CD4-positive, CD25-positive, alpha-beta regulatory T cell (primary cell): Measurements from ENCODE around the gene SH3TC1. TPM values are rescaled to one million over a fixed set of nuclear protein-coding genes. Genes with fewer than 3 reads are reported as not detected.
A peak's percentile ranks its signal among the peaks of the same experiment; 100 is the strongest.

Source experiments
- ATAC-seq, 2 donors: fragments of 150-1000 bp; cut with Tn5 transposase; one replicate each; pipeline ENCODE4 v1.10.0; 2021; ENCODE audit warnings: low read depth in 2 of 2, moderate number of reproducible peaks in 2 of 2, moderate library complexity in 1 of 2
- DNase-seq, 3 donors: peaks; one replicate each; pipeline versions ENCODE4 v3.0.0 to v3.0.0-alpha.2; 2012 to 2022; ENCODE audit warnings: mixed read lengths in 1 of 3
- H3K27ac ChIP-seq: one replicate; pipeline ENCODE4 v1.7.0; 2013; ENCODE audit warnings: mild to moderate bottlenecking, low read length; ENCODE audit not compliant: insufficient read depth, poor library complexity, severe bottlenecking
- H3K27me3 ChIP-seq: one replicate; pipeline ENCODE4 v1.7.0; 2013; ENCODE audit warnings: low read length; ENCODE audit not compliant: control insufficient read depth, insufficient read depth
- H3K36me3 ChIP-seq: one replicate; pipeline ENCODE4 v1.7.0; 2013; ENCODE audit warnings: mild to moderate bottlenecking, low read length, moderate library complexity; ENCODE audit not compliant: control insufficient read depth, insufficient read depth
- H3K4me1 ChIP-seq: 2 replicates; pipeline ENCODE4 v1.7.0; 2013; ENCODE audit warnings: mild to moderate bottlenecking, low read length; ENCODE audit not compliant: insufficient read depth, control insufficient read depth, poor library complexity, severe bottlenecking
- H3K4me3 ChIP-seq: one replicate; pipeline ENCODE4 v1.7.0; 2013; ENCODE audit warnings: low read depth, mild to moderate bottlenecking, low read length, moderate library complexity
- H3K9me3 ChIP-seq, 2 experiments: 1 replicate in 1 of 2; 2 replicates in 1 of 2; pipeline ENCODE4 v1.7.0; 2013; ENCODE audit warnings: low read length in 2 of 2, mild to moderate bottlenecking in 1 of 2, moderate library complexity in 1 of 2; ENCODE audit not compliant: control insufficient read depth in 2 of 2
- H3K27ac Mint-ChIP-seq, 3 donors: one replicate each; pipeline ENCODE4 v1.8.0; 2020 to 2022; ENCODE audit warnings: mild to moderate bottlenecking in 3 of 3, mixed read lengths in 3 of 3, moderate library complexity in 2 of 3
- H3K27me3 Mint-ChIP-seq: one replicate; pipeline ENCODE4 v1.8.0; 2022; ENCODE audit warnings: mild to moderate bottlenecking, mixed read lengths
- H3K36me3 Mint-ChIP-seq: one replicate; pipeline ENCODE4 v1.8.0; 2020; ENCODE audit warnings: mixed read lengths
- H3K4me1 Mint-ChIP-seq, 4 donors: one replicate each; pipeline ENCODE4 v1.8.0; 2020 to 2022; ENCODE audit warnings: mixed read lengths in 4 of 4, mild to moderate bottlenecking in 1 of 4
- H3K4me3 Mint-ChIP-seq, 4 donors: one replicate each; pipeline ENCODE4 v1.8.0; 2020 to 2022; ENCODE audit warnings: mild to moderate bottlenecking in 4 of 4, mixed read lengths in 4 of 4, moderate library complexity in 3 of 4
- H3K9me3 Mint-ChIP-seq, 7 donors: one replicate each; pipeline ENCODE4 v1.8.0; 2020 to 2022; ENCODE audit warnings: mixed read lengths in 7 of 7, mild to moderate bottlenecking in 3 of 7, moderate library complexity in 2 of 7
- polyA plus RNA-seq, 4 donors: library from polyadenylated mRNA; unstranded; fragments of 300-500 nt; fragmentation: Illumina TruSeq; gene quantifications; one replicate each; pipeline ENCODE4 v1.2.3, GENCODE V29; 2021
- total RNA-seq: library from RNA; stranded (reverse); gene quantifications from one replicate; pipeline ENCODE4 v1.2.3, GENCODE V29; 2022

The SH3TC1 gene
- total and polyA plus RNA-seq, 5 donors from 2014 or later = 10.6 to 125 (median 15.4) TPM

DNA sequence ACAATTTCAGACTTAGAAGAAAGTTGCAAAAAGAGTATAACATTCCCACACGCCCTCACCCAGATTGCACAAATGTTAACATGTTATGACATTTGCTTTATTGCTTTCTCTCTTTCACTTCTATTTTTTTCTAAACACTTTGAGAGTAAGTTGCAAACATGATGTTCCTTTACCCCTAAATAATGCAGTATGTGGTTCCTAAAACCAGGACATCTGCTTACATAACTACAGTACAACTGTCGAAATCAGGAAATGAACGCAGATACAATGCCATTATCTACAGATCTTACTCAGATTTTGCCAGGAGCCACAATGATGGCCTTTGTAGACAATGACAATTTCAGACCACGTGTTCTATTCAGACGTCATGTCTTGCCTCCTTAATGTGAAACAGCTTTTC, 22.4 kb downstream of the SH3TC1 start:
- Histone ChIP-seq H3K9me3 (no peaks in the 10 kb centered on the region), H3K4me3 (no peak overlapping the region), H3K4me1 (peaks cover 14% of the 10 kb centered on the region), H3K36me3 (peaks cover 47% of the 10 kb centered on the region), H3K27me3 (no peaks in the 10 kb centered on the region), H3K27ac (peak overlapping the region; percentile 66)
- peak overlapping the region; percentile 37 to 64 (median 58) for H3K27ac Mint-ChIP-seq
- peaks cover 0 to 1% (median 0%) of the 10 kb centered on the region in 7 donors for H3K9me3 Mint-ChIP-seq
- DNase-seq = peak in 2 of 3 donors; percentile 39 to 52
- H3K4me3 Mint-ChIP-seq = peak overlapping the region in 1 of 4 donors; percentile 1
- H3K4me1 Mint-ChIP-seq = peaks cover 0 to 24% (median 14%) of the 10 kb centered on the region in 4 donors
- H3K27me3 Mint-ChIP-seq = no peaks in the 10 kb centered on the region
- peaks cover 46% of the 10 kb centered on the region for H3K36me3 Mint-ChIP-seq
- ATAC-seq = peak; percentile 61 to 70

DNA sequence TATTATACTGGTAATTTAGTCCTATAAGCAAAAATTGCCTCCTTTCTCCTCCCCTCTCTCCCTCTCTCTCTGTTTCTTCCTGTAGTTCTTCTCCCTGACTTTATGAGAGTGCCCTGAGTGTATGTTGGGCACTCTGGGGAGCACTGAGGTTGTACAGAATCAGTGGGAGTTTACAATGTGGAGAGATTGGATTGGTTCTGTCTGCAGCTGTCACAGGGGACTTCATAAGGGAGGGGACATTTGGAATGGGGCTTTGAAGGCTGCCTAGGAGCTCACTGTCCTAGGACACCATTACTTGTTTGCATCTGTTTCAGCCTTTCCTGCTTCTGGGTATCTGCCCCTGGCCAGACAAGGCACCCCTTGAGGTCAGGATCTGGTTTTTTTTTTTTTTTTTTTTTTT, 22.9 kb downstream of the SH3TC1 start:
- H3K27ac ChIP-seq = peak overlapping the region; percentile 66
- Mint-ChIP-seq H3K27me3 (no peaks in the 10 kb centered on the region), H3K4me3 (peak overlapping the region in 1 of 4 donors; percentile 1), H3K4me1 (peaks cover 0 to 27% (median 14%) of the 10 kb centered on the region in 4 donors), H3K27ac (peak overlapping the region; percentile 37 to 64 (median 58)), H3K36me3 (peaks cover 49% of the 10 kb centered on the region), H3K9me3 (peaks cover 0 to 1% (median 0%) of the 10 kb centered on the region in 7 donors)
- ATAC-seq (no peak), DNase-seq (no peak)
- H3K4me1 ChIP-seq = peaks cover 14% of the 10 kb centered on the region
- no peak overlapping the region for H3K4me3 ChIP-seq
- H3K27me3 ChIP-seq = no peaks in the 10 kb centered on the region
- H3K36me3 ChIP-seq = peaks cover 47% of the 10 kb centered on the region
- no peaks in the 10 kb centered on the region for H3K9me3 ChIP-seq

DNA sequence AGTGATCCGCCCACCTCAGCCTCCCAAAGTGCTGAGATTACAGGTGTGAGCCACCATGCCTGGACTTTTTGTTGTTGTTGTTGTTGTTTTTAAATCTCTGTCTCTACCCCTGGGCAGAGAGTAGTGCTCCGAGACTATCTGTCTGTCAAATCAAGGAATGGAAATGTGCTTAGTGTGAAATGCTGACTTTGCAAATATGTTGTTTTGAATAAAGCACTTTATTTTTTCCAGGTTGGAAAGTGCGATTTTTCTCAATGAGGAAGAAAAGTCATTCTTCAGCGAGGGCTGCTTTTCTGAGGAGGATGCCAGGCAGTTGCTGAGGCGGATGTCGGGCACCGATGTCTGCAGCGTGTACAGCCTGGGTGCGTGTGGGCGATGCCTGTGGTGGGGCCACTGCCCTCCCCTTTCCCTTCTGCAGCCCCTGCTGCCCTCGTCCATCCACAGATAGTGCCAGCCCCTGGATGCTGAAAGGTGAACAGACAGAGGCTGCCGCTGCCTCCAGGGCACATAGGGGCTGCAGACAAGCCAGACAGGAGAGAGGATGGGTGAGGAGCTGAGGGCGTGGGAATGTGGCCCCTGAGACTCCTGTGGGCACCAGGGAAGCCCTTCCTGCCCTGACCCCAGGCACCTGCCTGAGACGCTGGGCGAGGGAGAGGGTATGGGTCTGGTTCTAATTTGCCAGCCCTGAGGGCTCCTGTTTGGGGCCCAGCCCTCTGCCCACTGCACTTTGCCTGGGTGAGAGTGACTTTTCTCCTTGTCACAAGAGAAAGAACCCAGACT, 23.7 kb downstream of the SH3TC1 start:
- Mint-ChIP-seq H3K27ac (peak overlapping the region in 2 of 3 donors; percentile 8 to 64), H3K27me3 (no peaks in the 10 kb centered on the region), H3K4me1 (peaks cover 0 to 29% (median 14%) of the 10 kb centered on the region in 4 donors), H3K4me3 (no peak overlapping the region), H3K9me3 (peaks cover 0 to 1% (median 0%) of the 10 kb centered on the region in 7 donors), H3K36me3 (peaks cover 42% of the 10 kb centered on the region)
- ATAC-seq (no peak), DNase-seq (no peak)
- Histone ChIP-seq H3K9me3 (no peaks in the 10 kb centered on the region), H3K4me3 (no peak overlapping the region), H3K36me3 (peaks cover 42% of the 10 kb centered on the region), H3K27ac (no peak overlapping the region), H3K4me1 (peaks cover 22% of the 10 kb centered on the region), H3K27me3 (no peaks in the 10 kb centered on the region)

DNA sequence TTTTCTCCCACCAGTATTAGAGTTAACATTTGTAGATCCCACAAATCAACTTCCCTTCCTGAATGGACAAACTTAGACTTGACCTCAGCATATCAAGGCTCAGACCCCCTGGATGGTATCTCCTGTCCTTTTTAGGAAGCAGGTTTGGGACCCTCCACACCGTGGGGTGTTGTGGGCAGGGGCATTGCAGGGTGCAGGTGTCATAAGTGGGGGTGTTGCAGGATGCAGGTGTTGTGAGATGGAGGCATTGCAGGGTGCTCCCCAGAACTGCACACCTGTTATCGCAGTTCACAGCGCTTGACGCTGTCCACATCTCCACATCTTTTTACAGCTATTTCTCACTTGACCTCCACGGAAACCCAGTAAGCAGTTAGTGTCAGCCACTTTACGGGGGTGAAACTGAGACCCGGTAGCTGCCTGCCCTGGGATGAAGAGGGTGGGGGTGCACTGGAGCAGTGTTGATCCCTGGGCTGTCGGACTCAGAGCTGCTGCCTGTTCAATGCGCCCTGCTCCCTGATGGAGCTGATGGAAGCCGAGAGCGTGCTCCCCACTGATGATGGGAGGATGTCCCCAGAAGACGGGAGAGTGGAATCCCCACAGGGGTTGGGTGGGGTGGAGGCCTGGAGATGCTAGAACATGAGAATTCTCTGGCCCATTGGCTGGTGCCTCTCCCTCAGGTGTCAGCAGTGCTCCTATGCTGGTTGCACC, 25.3 kb downstream of the SH3TC1 start:
- H3K4me3 ChIP-seq = no peak overlapping the region
- peaks cover 35% of the 10 kb centered on the region for H3K36me3 ChIP-seq
- Mint-ChIP-seq H3K4me1 (peaks cover 0 to 44% (median 20%) of the 10 kb centered on the region in 4 donors), H3K27ac (peak overlapping the region in 2 of 3 donors; percentile 11 to 58), H3K36me3 (peaks cover 42% of the 10 kb centered on the region), H3K27me3 (no peaks in the 10 kb centered on the region), H3K4me3 (no peak overlapping the region), H3K9me3 (peaks cover 0 to 1% (median 0%) of the 10 kb centered on the region in 7 donors)
- no peak overlapping the region for H3K27ac ChIP-seq
- peaks cover 38% of the 10 kb centered on the region for H3K4me1 ChIP-seq
- ATAC-seq (no peak), DNase-seq (no peak)
- no peaks in the 10 kb centered on the region for H3K9me3 ChIP-seq
- no peaks in the 10 kb centered on the region for H3K27me3 ChIP-seq

DNA sequence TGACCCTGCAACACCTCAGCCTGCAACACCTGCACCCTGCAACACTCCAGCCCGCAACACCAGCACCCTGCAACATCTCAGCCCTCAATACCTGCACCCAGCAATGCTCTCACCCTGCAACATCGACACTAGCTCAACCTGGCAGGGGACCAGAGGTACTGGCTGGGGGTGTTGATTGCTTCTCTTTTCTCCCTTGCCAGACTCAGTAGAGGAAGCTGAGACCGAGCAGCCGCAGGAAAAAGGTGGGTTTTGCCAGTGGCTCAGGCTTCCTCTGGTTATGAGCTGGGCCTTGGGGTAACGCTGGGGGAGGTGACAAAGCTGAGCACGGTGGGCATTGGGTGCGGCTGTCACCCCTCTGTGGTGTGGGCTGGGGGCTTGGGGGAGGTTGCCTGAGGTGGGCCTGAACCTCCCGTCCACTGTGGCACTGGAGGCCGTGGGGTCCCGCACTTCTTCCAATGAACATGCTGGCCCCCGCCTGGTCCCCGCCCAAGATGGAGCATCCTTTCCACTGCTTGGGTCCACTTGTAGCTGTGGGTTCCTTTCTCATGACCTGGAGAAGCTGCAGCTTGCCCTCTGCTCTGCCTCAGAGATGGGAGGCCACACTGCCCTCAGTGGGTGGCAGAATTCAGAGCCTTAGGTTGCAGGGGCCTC, 26.0 kb downstream of the SH3TC1 start:
- no peaks in the 10 kb centered on the region for H3K27me3 Mint-ChIP-seq
- H3K27ac Mint-ChIP-seq = no peak overlapping the region
- H3K36me3 ChIP-seq = peaks cover 29% of the 10 kb centered on the region
- no peak overlapping the region for H3K4me3 Mint-ChIP-seq
- H3K36me3 Mint-ChIP-seq = peaks cover 36% of the 10 kb centered on the region
- H3K4me1 ChIP-seq = peaks cover 41% of the 10 kb centered on the region
- no peaks in the 10 kb centered on the region for H3K27me3 ChIP-seq
- H3K9me3 Mint-ChIP-seq = peaks cover 0 to 1% (median 0%) of the 10 kb centered on the region in 7 donors
- ATAC-seq (no peak), DNase-seq (no peak)
- no peaks in the 10 kb centered on the region for H3K9me3 ChIP-seq
- H3K4me3 ChIP-seq = no peak overlapping the region
- H3K27ac ChIP-seq = no peak overlapping the region
- H3K4me1 Mint-ChIP-seq = peaks cover 0 to 45% (median 19%) of the 10 kb centered on the region in 4 donors

DNA sequence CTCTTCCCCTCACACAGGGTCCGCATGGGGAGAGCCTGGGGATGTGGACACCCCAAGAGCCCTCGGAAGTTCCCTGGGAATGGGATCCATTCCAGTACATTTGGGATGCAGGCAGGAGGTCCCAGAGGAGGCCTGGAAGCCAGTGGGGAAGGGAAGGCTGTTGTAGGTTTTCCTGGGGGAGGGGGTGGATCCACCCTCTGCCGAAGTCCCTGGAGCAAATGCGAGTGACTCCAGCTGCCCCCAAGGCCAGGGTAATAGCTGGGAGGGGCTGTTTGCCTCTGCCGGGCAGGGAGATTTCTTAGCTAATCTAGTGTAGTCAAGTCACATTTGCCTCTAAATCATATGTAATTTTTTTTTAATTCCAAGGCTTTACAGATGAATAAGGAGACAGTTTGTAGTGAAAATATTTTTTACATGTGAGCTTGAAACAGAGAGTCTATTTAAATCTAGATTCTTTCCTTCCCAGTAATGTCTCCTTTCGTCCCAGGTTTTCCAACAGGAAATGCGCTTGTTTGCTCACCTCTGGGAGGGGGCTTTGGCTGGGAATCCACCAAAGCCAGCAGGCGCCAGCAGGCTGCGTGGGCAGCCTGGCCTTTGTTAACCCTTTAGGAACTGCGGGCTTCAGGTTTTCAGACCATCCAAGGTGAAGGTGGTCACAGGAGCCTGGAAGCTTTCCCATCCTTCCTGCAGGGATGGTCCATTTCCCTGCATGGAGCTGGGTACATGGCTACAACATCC, 26.8 kb downstream of the SH3TC1 start:
- DNase-seq = no peak
- Histone ChIP-seq H3K4me1 (peaks cover 38% of the 10 kb centered on the region), H3K27ac (no peak overlapping the region), H3K36me3 (peaks cover 28% of the 10 kb centered on the region), H3K27me3 (no peaks in the 10 kb centered on the region), H3K9me3 (no peaks in the 10 kb centered on the region), H3K4me3 (no peak overlapping the region)
- ATAC-seq = no peak
- Mint-ChIP-seq H3K4me1 (peaks cover 0 to 44% (median 16%) of the 10 kb centered on the region in 4 donors), H3K4me3 (peak overlapping the region in 1 of 4 donors; percentile 63), H3K27me3 (no peaks in the 10 kb centered on the region), H3K36me3 (peaks cover 29% of the 10 kb centered on the region), H3K27ac (no peak overlapping the region), H3K9me3 (peaks cover 0 to 3% (median 0%) of the 10 kb centered on the region in 7 donors)

DNA sequence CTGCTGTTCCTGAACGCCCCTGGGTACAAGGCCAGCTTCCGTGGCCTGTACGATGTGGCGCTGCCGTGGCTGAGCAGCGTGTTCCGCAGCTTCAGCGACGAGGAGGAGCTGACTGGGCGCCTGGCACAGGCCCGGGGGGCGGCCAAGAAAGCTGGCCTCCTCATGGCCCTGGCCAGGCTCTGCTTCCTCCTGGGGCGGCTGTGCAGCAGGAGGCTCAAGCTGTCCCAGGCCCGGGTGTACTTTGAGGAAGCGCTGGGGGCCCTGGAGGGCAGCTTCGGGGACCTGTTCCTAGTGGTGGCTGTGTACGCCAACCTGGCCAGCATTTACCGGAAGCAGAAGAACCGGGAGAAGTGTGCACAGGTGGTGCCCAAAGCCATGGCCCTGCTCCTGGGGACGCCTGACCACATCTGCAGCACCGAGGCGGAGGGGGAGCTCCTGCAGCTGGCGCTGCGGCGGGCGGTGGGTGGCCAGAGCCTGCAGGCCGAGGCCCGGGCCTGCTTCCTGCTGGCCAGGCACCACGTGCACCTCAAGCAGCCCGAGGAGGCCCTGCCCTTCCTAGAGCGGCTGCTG, 28.2 kb downstream of the SH3TC1 start:
- no peak overlapping the region for H3K27ac ChIP-seq
- Mint-ChIP-seq H3K4me1 (peaks cover 0 to 33% (median 6%) of the 10 kb centered on the region in 4 donors), H3K4me3 (no peak overlapping the region), H3K27ac (no peak overlapping the region), H3K27me3 (no peaks in the 10 kb centered on the region), H3K9me3 (peaks cover 0 to 3% (median 0%) of the 10 kb centered on the region in 7 donors), H3K36me3 (peaks cover 22% of the 10 kb centered on the region)
- H3K9me3 ChIP-seq = no peaks in the 10 kb centered on the region
- H3K36me3 ChIP-seq = peaks cover 28% of the 10 kb centered on the region
- no peak overlapping the region for H3K4me3 ChIP-seq
- ATAC-seq = no peak
- no peak for DNase-seq
- H3K4me1 ChIP-seq = peaks cover 27% of the 10 kb centered on the region
- no peaks in the 10 kb centered on the region for H3K27me3 ChIP-seq
